ENCODE measurements around the gene PPM1J.

DNA sequence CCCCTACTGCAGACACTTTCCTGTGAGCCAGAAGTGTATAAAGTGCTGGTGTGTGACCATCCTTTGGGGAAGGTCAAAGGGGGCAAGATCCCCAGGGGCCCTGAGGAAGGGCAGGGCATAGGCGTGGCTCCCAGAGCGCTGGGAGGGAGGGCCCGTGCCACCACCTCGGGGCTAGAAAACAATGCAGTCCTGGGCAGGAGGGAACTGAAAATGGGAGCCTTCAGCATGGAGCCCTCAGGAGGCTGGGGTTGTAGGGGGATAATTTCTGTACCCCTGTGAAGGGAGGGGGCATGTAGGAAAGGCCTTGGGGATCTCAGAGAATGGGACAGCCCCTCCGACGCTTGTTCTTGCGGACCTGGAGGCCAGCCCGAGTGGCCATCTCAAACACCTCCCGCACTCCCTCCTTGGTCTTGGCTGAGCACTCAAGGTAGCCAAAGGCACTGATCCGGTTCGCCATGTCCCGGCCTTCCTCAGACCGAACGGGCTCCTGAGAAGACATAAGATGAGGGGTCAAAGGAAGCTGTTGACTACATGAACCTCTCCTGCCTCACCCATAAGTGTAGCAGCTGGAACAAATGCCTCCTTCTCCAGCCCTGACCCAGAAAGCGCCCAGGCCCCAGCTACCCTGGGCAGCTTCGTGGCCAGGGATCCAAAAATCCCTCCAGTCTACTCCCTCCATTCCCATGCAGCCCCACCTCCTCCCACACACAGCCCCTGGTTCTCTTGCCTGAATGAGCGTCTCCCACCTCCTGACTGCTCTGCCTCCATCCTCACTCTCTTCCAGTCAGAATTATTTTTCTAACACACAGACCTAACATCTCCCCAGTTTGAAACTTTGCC, 13.7 kb downstream of the PPM1J start:
- TF ChIP-seq YY1 (IDR thresholded peaks at IDR 0.05; ENCODE audit: insufficient read depth, insufficient read length) (no peak), SUZ12 (IDR thresholded peaks at IDR 0.05; ENCODE audit: extremely low read depth, insufficient read depth, insufficient read length) (no peak)
